Osteoblast (primary cell): ENCODE measurements around the gene ZFP36L2. TPM values are rescaled to one million over a fixed set of nuclear protein-coding genes. Genes with fewer than 3 reads are reported as not detected.
"Not testable (repeated sequence)": the region's sequence is repeated elsewhere in the genome, so short reads cannot be mapped to it uniquely, and the experiment has no call there.

ENCODE experiments used
- DNase-seq: peaks from one replicate; pipeline ENCODE4 v3.0.0; 2011; ENCODE audit warnings: low spot score, mixed read lengths; ENCODE audit not compliant: insufficient read length; ENCODE audit errors: missing footprints
- H2AFZ ChIP-seq: 2 replicates; pipeline ENCODE4 v1.6.0; 2011; ENCODE audit warnings: mild to moderate bottlenecking, low read length
- H3K27ac ChIP-seq: 2 replicates; pipeline ENCODE4 v1.5.1; 2011; ENCODE audit warnings: mild to moderate bottlenecking, low read depth, low read length, moderate library complexity
- H3K27me3 ChIP-seq: 2 replicates; pipeline ENCODE4 v1.6.0; 2012; ENCODE audit warnings: mild to moderate bottlenecking, control low read depth, inconsistent platforms, low read length, moderate library complexity; ENCODE audit not compliant: insufficient read depth
- H3K36me3 ChIP-seq: 2 replicates; pipeline ENCODE4 v1.5.1; 2011; ENCODE audit warnings: mild to moderate bottlenecking, low read length, control low read depth, moderate library complexity; ENCODE audit not compliant: insufficient read depth
- H3K4me1 ChIP-seq: 2 replicates; pipeline ENCODE4 v1.5.1; 2011; ENCODE audit warnings: mild to moderate bottlenecking, low read length, control low read depth, moderate library complexity; ENCODE audit not compliant: insufficient read depth
- H3K4me2 ChIP-seq: 2 replicates; pipeline ENCODE4 v1.6.0; 2011; ENCODE audit warnings: mild to moderate bottlenecking, low read length; ENCODE audit not compliant: insufficient read depth
- H3K4me3 ChIP-seq: fragments of 200-600 bp; sonication (generic); 3 replicates; pipeline ENCODE4 v1.5.1; 2012; ENCODE audit warnings: mild to moderate bottlenecking, low read length, inconsistent platforms; ENCODE audit not compliant: insufficient read depth
- H3K79me2 ChIP-seq: 2 replicates; pipeline ENCODE4 v1.6.0; 2012; ENCODE audit warnings: mild to moderate bottlenecking, low read length, control low read depth, inconsistent platforms; ENCODE audit not compliant: insufficient read depth
- H3K9me3 ChIP-seq: 2 replicates; pipeline ENCODE4 v1.5.1; 2011; ENCODE audit warnings: low read depth, low read length, control low read depth
- H4K20me1 ChIP-seq: 2 replicates; pipeline ENCODE4 v1.6.0; 2012; ENCODE audit warnings: mild to moderate bottlenecking, low read length, control low read depth; ENCODE audit not compliant: insufficient read depth
- CTCF ChIP-seq: IDR thresholded peaks from 2 replicates; pipeline ENCODE4 v1.5.1; 2011; ENCODE audit warnings: mild to moderate bottlenecking, low read depth, low read length, moderate library complexity; ENCODE audit errors: extremely low read depth
- total RNA-seq: library from RNA; depleted of rRNA; stranded (reverse); fragments of >200 nt; gene quantifications from 2 replicates; pipeline ENCODE4 v1.2.3, GENCODE V29; 2012

ZFP36L2 gene
- total RNA-seq, 1 donor, result 15.6 TPM

GRCh38 chr2:43190311-43191052 is 35.9 kb downstream of the ZFP36L2 start:
- Histone ChIP-seq H3K4me1 (no peaks in the 10 kb centered on the region), H3K4me3 (no peak overlapping the region), H2AFZ (no peak overlapping the region), H4K20me1 (no peaks in the 10 kb centered on the region), H3K27me3 (no peaks in the 10 kb centered on the region), H3K4me2 (no peak overlapping the region), H3K36me3 (no peaks in the 10 kb centered on the region), H3K79me2 (no peaks in the 10 kb centered on the region), H3K9me3 (no peaks in the 10 kb centered on the region), H3K27ac (no peak overlapping the region)
- no peak for TF ChIP-seq CTCF
- DNase-seq, result peak; percentile 72

GRCh38 chr2:43189861-43190260 is 36.5 kb downstream of the ZFP36L2 start:
- H3K4me2 ChIP-seq, H3K27ac ChIP-seq, H3K4me3 ChIP-seq, H3K4me1 ChIP-seq, H2AFZ ChIP-seq, H3K36me3 ChIP-seq, H3K79me2 ChIP-seq, H4K20me1 ChIP-seq, H3K9me3 ChIP-seq, H3K27me3 ChIP-seq, DNase-seq: not testable (repeated sequence)

- Histone ChIP-seq H3K79me2 (no peaks in the 10 kb centered on the region), H3K9me3 (no peaks in the 10 kb centered on the region), H3K4me1 (peaks cover 6% of the 10 kb centered on the region), H3K36me3 (no peaks in the 10 kb centered on the region), H3K4me2 (no peak overlapping the region), H3K4me3 (no peak overlapping the region), H3K27ac (no peak overlapping the region), H2AFZ (no peak overlapping the region), H3K27me3 (no peaks in the 10 kb centered on the region), H4K20me1 (no peaks in the 10 kb centered on the region)
- DNase-seq, result peak; percentile 68
- TF ChIP-seq CTCF, result no peak
These were observed 37.6 kb downstream of the ZFP36L2 start for GRCh38 chr2:43188561-43189386.

DNA sequence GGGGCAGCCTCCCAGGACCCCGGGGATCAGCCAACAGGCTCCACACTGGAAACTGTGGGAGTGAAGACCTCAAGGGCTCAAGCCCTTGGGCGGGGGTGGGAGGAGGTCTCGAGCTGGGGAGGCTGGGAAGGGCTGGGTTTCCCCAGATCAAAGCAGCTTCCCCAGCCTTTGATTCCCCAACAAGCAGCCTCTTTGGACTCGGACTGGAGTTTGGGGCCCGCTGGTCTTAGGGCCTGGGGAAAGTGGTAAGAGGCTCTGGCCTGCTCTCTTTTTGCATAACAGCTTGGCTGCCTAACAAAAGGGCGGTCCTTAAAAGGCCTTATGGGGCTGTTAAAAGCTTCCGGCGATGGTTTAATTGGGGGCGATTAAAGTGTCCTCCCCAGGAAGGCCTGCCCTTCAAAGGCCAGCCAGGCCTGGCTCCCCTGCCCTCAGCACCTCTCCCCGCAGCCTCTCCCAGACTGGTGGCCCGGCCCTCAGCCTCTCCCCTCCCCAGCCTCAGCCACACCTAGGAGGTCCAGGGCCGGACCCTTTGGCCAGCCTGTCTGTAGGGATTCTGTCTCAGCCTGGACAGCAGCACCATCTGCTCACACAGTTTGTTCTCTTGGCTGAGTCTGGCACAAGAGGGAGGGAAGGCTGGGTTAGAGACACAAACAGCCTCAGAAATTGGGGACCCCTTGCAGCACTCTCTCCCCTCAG is 39.6 kb downstream of the ZFP36L2 start:
- TF ChIP-seq CTCF, result no peak
- no peak overlapping the region for H3K4me3 ChIP-seq
- H3K4me1 ChIP-seq, result peaks cover 6% of the 10 kb centered on the region
- H3K27me3 ChIP-seq, result no peaks in the 10 kb centered on the region
- DNase-seq, result peak; percentile 77
- H3K36me3 ChIP-seq, result no peaks in the 10 kb centered on the region
- H3K79me2 ChIP-seq, result no peaks in the 10 kb centered on the region
- H3K9me3 ChIP-seq, result no peaks in the 10 kb centered on the region
- H3K27ac ChIP-seq, result no peak overlapping the region
- H4K20me1 ChIP-seq, result no peaks in the 10 kb centered on the region
- no peak overlapping the region for H3K4me2 ChIP-seq
- H2AFZ ChIP-seq, result no peak overlapping the region
